CD4-positive, alpha-beta memory T cell (primary cell): ENCODE results near the gene GREM2. TPM values are rescaled to one million over a fixed set of nuclear protein-coding genes. Genes with fewer than 3 reads are reported as not detected.

Experiments used
- CTCF ChIA-PET: fragments of 350-600 bp; sonication (Branson Sonifier 250); formaldehyde crosslinking; loops from one replicate; lab custom pipeline; 2021; ENCODE audit warnings: inconsistent platforms; ENCODE audit not compliant: partially characterized antibody; lab: Charles Lee
- POLR2A ChIA-PET: fragments of 350-600 bp; sonication (Branson Sonifier 250); formaldehyde crosslinking; loops from one replicate; lab custom pipeline; 2021; ENCODE audit not compliant: partially characterized antibody; lab: Charles Lee
- DNase-seq, 5 donors: peaks; one replicate each; pipeline versions ENCODE4 v3.0.0 to v3.0.0-alpha.2; 2020 to 2022; ENCODE audit warnings: mixed read lengths in 1 of 5
- H3K27ac ChIP-seq: one replicate; pipeline ENCODE4 v1.7.0; 2013; ENCODE audit warnings: low read depth, low read length
- H3K27me3 ChIP-seq: 2 replicates; pipeline ENCODE4 v1.7.0; 2013; ENCODE audit warnings: mild to moderate bottlenecking, low read length, moderate library complexity; ENCODE audit not compliant: insufficient read depth
- H3K36me3 ChIP-seq: 2 replicates; pipeline ENCODE4 v1.7.0; 2013; ENCODE audit warnings: mild to moderate bottlenecking, low read length, moderate library complexity; ENCODE audit not compliant: insufficient read depth
- H3K4me1 ChIP-seq: 2 replicates; pipeline ENCODE4 v1.7.0; 2013; ENCODE audit warnings: mild to moderate bottlenecking, low read length, moderate library complexity; ENCODE audit not compliant: insufficient read depth
- H3K4me3 ChIP-seq, 2 donors: one replicate each; pipeline ENCODE4 v1.7.0; 2013; ENCODE audit warnings: low read length in 2 of 2, mild to moderate bottlenecking in 1 of 2
- H3K9me3 ChIP-seq, 2 donors: one replicate each; pipeline ENCODE4 v1.7.0; 2013; ENCODE audit warnings: low read length in 2 of 2, control low read depth in 1 of 2; ENCODE audit not compliant: control insufficient read depth in 1 of 2
- H3K27ac Mint-ChIP-seq, 7 donors: one replicate each; pipeline ENCODE4 v1.8.0; 2020 to 2021; ENCODE audit warnings: mixed read lengths in 7 of 7, mild to moderate bottlenecking in 6 of 7, inconsistent platforms in 3 of 7, moderate library complexity in 3 of 7
- H3K27me3 Mint-ChIP-seq, 2 donors: one replicate each; pipeline ENCODE4 v1.8.0; 2020 to 2021; ENCODE audit warnings: mixed read lengths in 2 of 2
- H3K36me3 Mint-ChIP-seq, 2 donors: one replicate each; pipeline ENCODE4 v1.8.0; 2020 to 2021; ENCODE audit warnings: mixed read lengths in 2 of 2, inconsistent platforms in 1 of 2, mild to moderate bottlenecking in 1 of 2
- H3K4me1 Mint-ChIP-seq, 4 donors: one replicate each; pipeline ENCODE4 v1.8.0; 2020 to 2021; ENCODE audit warnings: mixed read lengths in 4 of 4, mild to moderate bottlenecking in 1 of 4
- H3K4me3 Mint-ChIP-seq, 8 donors: one replicate each; pipeline ENCODE4 v1.8.0; 2020 to 2021; ENCODE audit warnings: mixed read lengths in 8 of 8, mild to moderate bottlenecking in 7 of 8, moderate library complexity in 6 of 8, inconsistent platforms in 3 of 8
- H3K9me3 Mint-ChIP-seq, 8 donors: one replicate each; pipeline ENCODE4 v1.8.0; 2020 to 2021; ENCODE audit warnings: mixed read lengths in 8 of 8, mild to moderate bottlenecking in 5 of 8, inconsistent platforms in 3 of 8, moderate library complexity in 1 of 8
- intact Hi-C: fragments of 100-400 bp; cut with micrococcal nuclease; formaldehyde crosslinking; loops from one replicate; pipeline ENCODE4 v1.15.1; 2023
- polyA plus RNA-seq, 2 donors: library from polyadenylated mRNA; unstranded; fragments of 300-500 nt; fragmentation: Illumina TruSeq; gene quantifications; one replicate each; pipeline ENCODE4 v1.2.3, GENCODE V29; 2021
- total RNA-seq, 2 experiments: library from RNA; stranded (reverse); gene quantifications; one replicate each; pipeline ENCODE4 v1.2.3, GENCODE V29; 2021

GREM2 gene
- total and polyA plus RNA-seq, 4 experiments from 2014 or later = 1.6 to 2.5 (median 1.9) TPM

DNA sequence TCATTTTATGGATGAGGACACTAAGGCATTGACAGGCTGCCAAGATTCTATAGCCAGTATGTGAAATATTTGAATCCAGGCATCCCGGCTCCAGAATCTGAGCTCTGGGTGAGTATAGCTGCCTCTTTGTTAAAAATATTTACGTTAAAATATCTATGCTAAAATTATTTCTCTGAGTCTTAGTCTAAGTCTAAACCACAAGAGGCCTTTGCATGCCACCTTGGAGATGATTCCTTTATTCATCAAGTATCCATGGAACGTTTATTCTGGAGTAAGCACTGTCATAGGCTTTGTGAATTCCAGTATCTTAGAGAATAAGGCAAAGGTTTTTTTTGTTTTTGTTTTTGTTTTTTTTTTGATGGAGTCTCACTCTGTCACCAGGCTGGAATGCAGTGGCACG lies 116.4 kb downstream of the GREM2 start:
- no peak overlapping the region for H3K27ac ChIP-seq
- no peaks in the 10 kb centered on the region for H3K36me3 Mint-ChIP-seq
- no peak overlapping the region for H3K27ac Mint-ChIP-seq
- no peak overlapping the region for H3K4me3 Mint-ChIP-seq
- no peak for DNase-seq
- POLR2A ChIA-PET = no interaction called here
- H3K36me3 ChIP-seq = no peaks in the 10 kb centered on the region
- no peaks in the 10 kb centered on the region for H3K9me3 ChIP-seq
- H3K4me1 ChIP-seq = no peaks in the 10 kb centered on the region
- intact Hi-C loops = no loop called here
- peaks cover 0 to 1% of the 10 kb centered on the region in 2 donors for H3K27me3 Mint-ChIP-seq
- CTCF ChIA-PET = no interaction called here
- no peaks in the 10 kb centered on the region for H3K27me3 ChIP-seq
- peaks cover 0 to 10% (median 0%) of the 10 kb centered on the region in 8 donors for H3K9me3 Mint-ChIP-seq
- peaks cover 0 to 10% (median 3%) of the 10 kb centered on the region in 4 donors for H3K4me1 Mint-ChIP-seq
- H3K4me3 ChIP-seq = no peak overlapping the region

DNA sequence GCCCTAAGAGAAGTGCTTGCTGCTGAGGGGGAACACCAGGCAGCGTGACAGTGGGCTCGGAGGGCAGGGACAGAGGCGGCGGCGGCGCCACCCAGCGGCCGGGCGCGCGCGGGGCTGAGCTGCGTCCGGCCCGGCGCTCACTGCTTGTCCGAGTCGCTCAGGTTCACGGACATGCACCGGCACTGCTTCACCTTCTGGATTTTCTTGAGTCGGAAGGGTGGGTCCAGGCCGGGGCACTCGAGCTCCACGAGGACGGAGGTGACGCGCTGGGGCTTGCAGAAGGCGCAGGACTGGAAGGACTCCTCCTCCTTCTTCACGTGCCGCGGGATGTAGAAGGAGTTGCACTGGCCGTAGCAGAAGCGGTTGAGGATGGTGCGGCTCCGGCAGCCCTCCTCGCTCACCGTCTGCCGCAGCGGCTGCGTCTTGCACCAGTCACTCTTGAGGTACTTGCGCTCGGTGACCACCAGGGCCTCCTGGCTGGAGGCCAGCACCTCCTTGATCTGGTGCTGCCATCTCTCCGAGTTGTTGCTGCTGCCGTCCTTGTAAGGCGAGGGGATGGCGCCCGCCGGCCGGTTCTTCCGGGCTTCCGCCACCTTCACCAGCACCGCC lies 119.0 kb downstream of the GREM2 start:
- peaks cover 0 to 10% (median 0%) of the 10 kb centered on the region in 8 donors for H3K9me3 Mint-ChIP-seq
- peaks cover 0 to 1% of the 10 kb centered on the region in 2 donors for H3K27me3 Mint-ChIP-seq
- H3K36me3 Mint-ChIP-seq = no peaks in the 10 kb centered on the region
- no peaks in the 10 kb centered on the region for H3K36me3 ChIP-seq
- no peaks in the 10 kb centered on the region for H3K9me3 ChIP-seq
- H3K4me3 Mint-ChIP-seq = peak overlapping the region; percentile 12 to 74 (median 51)
- H3K4me1 Mint-ChIP-seq = peaks cover 0 to 2% (median under 1%) of the 10 kb centered on the region in 4 donors
- peak in 3 of 5 donors; percentile 14 to 36 (median 31) for DNase-seq
- CTCF ChIA-PET = no interaction called here
- POLR2A ChIA-PET = no interaction called here
- H3K27ac ChIP-seq = no peak overlapping the region
- intact Hi-C loops = no loop called here
- no peak overlapping the region for H3K4me3 ChIP-seq
- H3K27ac Mint-ChIP-seq = no peak overlapping the region
- no peaks in the 10 kb centered on the region for H3K4me1 ChIP-seq
- H3K27me3 ChIP-seq = no peaks in the 10 kb centered on the region

DNA sequence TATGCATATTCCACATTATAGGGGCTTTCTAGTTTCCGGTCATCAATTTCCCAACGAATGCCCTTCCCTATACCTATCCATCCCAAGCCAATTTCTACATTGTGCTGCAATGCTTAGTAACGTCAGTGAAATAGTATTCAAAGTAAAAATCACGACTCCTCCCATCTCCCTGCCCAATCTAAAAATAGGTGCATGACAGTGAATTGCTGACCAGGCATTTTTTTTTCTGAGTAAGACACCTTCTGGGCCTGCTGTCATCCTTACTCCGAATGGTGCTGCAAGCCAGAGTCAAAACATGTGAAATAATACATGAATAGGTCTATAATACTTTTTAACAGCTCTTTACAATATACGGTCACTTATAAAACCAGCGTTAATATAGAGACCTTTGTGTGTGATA lies 120.2 kb downstream of the GREM2 start:
- no peaks in the 10 kb centered on the region for H3K36me3 Mint-ChIP-seq

DNA sequence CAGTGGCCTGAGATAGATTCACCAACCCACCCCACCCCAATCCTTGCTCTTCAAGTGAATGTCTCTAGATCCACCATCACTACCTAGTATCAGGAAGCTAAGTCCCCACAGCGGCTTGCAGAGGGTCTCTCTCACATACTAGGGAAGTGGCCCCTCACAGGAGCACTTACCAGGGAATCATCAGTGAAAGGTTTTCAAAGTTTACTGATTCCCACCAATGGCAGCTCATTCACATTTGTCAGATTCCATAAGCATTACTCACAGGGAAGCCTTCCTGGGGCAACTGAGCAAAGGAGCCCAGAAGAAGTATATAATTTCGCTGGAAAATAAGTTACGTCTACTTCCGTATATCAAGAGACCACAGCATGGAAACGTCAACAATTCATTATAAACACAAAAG lies 120.8 kb downstream of the GREM2 start:
- Histone ChIP-seq H3K27ac (no peak overlapping the region), H3K36me3 (no peaks in the 10 kb centered on the region), H3K9me3 (no peaks in the 10 kb centered on the region), H3K27me3 (no peaks in the 10 kb centered on the region), H3K4me3 (no peak overlapping the region), H3K4me1 (no peaks in the 10 kb centered on the region)
- intact Hi-C loops = no loop called here
- ChIA-PET CTCF (no interaction called here), POLR2A (no interaction called here)
- peaks cover 0 to 1% of the 10 kb centered on the region in 2 donors for H3K27me3 Mint-ChIP-seq
- H3K27ac Mint-ChIP-seq = no peak overlapping the region
- no peak for DNase-seq
- peaks cover 0 to 1% (median 0%) of the 10 kb centered on the region in 4 donors for H3K4me1 Mint-ChIP-seq
- peaks cover 0 to 10% (median 0%) of the 10 kb centered on the region in 8 donors for H3K9me3 Mint-ChIP-seq
- H3K36me3 Mint-ChIP-seq = no peaks in the 10 kb centered on the region
- H3K4me3 Mint-ChIP-seq = no peak overlapping the region

More for the DNA sequence above, 120.2 kb downstream of the GREM2 start:
- H3K27me3 Mint-ChIP-seq = peaks cover 0 to 1% of the 10 kb centered on the region in 2 donors
- ChIA-PET CTCF (no interaction called here), POLR2A (no interaction called here)
- H3K9me3 Mint-ChIP-seq = peaks cover 0 to 10% (median 0%) of the 10 kb centered on the region in 8 donors
- peaks cover 0 to 1% (median 0%) of the 10 kb centered on the region in 4 donors for H3K4me1 Mint-ChIP-seq
- H3K4me3 ChIP-seq = no peak overlapping the region
- no peaks in the 10 kb centered on the region for H3K36me3 ChIP-seq
- H3K27me3 ChIP-seq = no peaks in the 10 kb centered on the region
- no peak overlapping the region for H3K27ac Mint-ChIP-seq
- no peak for DNase-seq
- peak overlapping the region in 1 of 8 donors; percentile 17 for H3K4me3 Mint-ChIP-seq
- intact Hi-C loops = no loop called here
- no peak overlapping the region for H3K27ac ChIP-seq
- no peaks in the 10 kb centered on the region for H3K9me3 ChIP-seq
- H3K4me1 ChIP-seq = no peaks in the 10 kb centered on the region

DNA sequence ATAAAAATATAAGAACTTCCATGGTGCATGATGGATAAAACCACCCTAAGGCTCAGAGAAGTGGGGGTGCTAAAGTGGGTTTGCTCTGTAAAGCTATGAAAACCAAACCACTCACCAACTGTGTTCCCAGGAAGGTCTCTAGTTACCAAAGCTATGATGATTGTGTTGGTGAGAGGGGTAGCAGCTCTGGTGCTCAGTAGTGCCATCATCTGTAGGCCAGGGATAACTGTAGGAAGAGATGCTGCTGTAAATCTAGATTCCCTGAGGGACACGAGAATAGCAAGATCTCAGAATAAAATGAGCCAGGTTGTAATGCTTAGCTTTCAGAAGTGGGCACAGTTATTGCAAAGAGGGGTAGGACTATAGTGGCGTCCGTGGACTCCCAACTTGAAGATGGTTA lies 124.5 kb downstream of the GREM2 start:
- no peak overlapping the region for H3K4me3 ChIP-seq
- no peaks in the 10 kb centered on the region for H3K4me1 ChIP-seq
- intact Hi-C loops = no loop called here
- no peak overlapping the region for H3K27ac ChIP-seq
- Mint-ChIP-seq H3K4me1 (peaks cover 0 to 1% (median 0%) of the 10 kb centered on the region in 4 donors), H3K4me3 (no peak overlapping the region), H3K27ac (no peak overlapping the region), H3K36me3 (no peaks in the 10 kb centered on the region), H3K9me3 (peaks cover 0 to 10% (median 0%) of the 10 kb centered on the region in 8 donors), H3K27me3 (peaks cover 0 to 1% of the 10 kb centered on the region in 2 donors)
- H3K9me3 ChIP-seq = no peaks in the 10 kb centered on the region
- ChIA-PET CTCF (interaction anchor here (1.3 kb wide), 1 partner anchor 115 kb away, joined by 3 read pairs; no protein-coding TSS in a partner anchor), POLR2A (no interaction called here)
- no peak for DNase-seq
- H3K36me3 ChIP-seq = no peaks in the 10 kb centered on the region
- no peaks in the 10 kb centered on the region for H3K27me3 ChIP-seq

DNA sequence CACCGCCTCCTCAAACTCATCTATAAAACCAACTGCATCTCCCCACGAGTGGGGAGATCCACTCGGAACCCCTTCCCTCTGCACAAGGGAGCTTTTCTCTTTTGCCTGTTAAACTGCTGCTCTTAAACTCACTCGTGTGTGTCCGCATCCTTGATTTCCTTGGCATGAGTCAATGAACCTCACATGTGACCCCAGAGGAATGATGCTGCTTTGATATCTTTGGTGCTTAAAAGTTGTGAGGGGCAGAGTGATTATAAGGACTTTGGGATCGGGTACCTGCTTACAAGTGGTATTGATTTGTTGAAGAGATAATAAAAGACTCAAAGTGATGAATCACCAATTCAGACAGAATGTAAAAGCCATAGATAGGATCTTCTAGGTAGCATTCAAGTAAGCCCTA lies 125.3 kb downstream of the GREM2 start:
- Mint-ChIP-seq H3K27me3 (no peaks in the 10 kb centered on the region), H3K36me3 (no peaks in the 10 kb centered on the region), H3K27ac (peak overlapping the region in 1 of 7 donors; percentile 2), H3K4me3 (no peak overlapping the region), H3K9me3 (peaks cover 0 to 4% (median 0%) of the 10 kb centered on the region in 8 donors), H3K4me1 (no peaks in the 10 kb centered on the region)
- H3K27me3 ChIP-seq = no peaks in the 10 kb centered on the region
- no peaks in the 10 kb centered on the region for H3K4me1 ChIP-seq
- no peak overlapping the region for H3K4me3 ChIP-seq
- H3K27ac ChIP-seq = no peak overlapping the region
- no peaks in the 10 kb centered on the region for H3K36me3 ChIP-seq
- H3K9me3 ChIP-seq = no peaks in the 10 kb centered on the region
- POLR2A ChIA-PET = no interaction called here
- CTCF ChIA-PET = no interaction called here
- intact Hi-C loops = no loop called here
- no peak for DNase-seq

DNA sequence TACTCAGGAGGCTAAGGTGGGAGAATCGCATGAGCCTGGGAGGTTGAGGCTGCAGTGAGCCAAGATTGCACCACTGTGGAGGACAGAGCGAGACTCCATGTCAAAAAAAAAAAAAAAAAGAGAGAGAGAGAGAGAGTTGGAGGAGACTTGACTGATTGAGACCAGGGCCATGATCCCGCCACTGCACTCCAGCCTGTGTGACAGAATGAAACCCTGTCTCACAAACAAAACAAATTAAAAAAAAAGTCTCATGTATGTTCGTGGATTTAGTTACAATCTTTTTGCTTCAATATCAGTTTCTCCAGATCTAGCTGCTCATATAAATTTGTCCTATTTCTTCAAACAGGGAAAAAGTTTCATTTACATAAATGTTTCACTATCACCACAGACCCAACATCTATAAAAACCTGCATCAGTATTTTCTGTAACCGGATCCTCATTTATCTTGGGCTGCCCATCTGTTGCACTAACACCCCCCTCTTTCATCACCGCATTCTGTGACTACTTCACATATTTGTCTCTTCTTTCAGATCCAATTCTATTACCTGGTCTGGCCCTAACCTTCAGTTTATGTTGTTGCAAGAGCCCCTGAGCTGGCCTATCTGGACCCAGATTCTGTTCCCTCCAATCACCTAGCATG lies 127.0 kb downstream of the GREM2 start:
- no peak overlapping the region for H3K4me3 Mint-ChIP-seq
- H3K27ac ChIP-seq = no peak overlapping the region

More for the DNA sequence above, 127.0 kb downstream of the GREM2 start:
- no peaks in the 10 kb centered on the region for H3K4me1 Mint-ChIP-seq
- CTCF ChIA-PET = no interaction called here
- intact Hi-C loops = no loop called here
- H3K27ac Mint-ChIP-seq = no peak overlapping the region
- H3K4me3 ChIP-seq = no peak overlapping the region
- no peaks in the 10 kb centered on the region for H3K9me3 Mint-ChIP-seq
- H3K36me3 Mint-ChIP-seq = no peaks in the 10 kb centered on the region
- H3K36me3 ChIP-seq = no peaks in the 10 kb centered on the region
- H3K9me3 ChIP-seq = no peaks in the 10 kb centered on the region
- no peaks in the 10 kb centered on the region for H3K27me3 ChIP-seq
- no peaks in the 10 kb centered on the region for H3K27me3 Mint-ChIP-seq
- no peaks in the 10 kb centered on the region for H3K4me1 ChIP-seq
- DNase-seq = no peak
- POLR2A ChIA-PET = no interaction called here
